ENCODE results near the gene GBF1. TPM values are rescaled to one million over a fixed set of nuclear protein-coding genes. Genes with fewer than 3 reads are reported as not detected.
A peak's percentile ranks its signal among the peaks of the same experiment; 100 is the strongest.

The GBF1 gene
- total and polyA plus RNA-seq, 2 of the 13 experiments (the other 11 are each of a cell fraction or from before 2014, with no cell fraction given): 17.1 to 21.9 TPM

DNA sequence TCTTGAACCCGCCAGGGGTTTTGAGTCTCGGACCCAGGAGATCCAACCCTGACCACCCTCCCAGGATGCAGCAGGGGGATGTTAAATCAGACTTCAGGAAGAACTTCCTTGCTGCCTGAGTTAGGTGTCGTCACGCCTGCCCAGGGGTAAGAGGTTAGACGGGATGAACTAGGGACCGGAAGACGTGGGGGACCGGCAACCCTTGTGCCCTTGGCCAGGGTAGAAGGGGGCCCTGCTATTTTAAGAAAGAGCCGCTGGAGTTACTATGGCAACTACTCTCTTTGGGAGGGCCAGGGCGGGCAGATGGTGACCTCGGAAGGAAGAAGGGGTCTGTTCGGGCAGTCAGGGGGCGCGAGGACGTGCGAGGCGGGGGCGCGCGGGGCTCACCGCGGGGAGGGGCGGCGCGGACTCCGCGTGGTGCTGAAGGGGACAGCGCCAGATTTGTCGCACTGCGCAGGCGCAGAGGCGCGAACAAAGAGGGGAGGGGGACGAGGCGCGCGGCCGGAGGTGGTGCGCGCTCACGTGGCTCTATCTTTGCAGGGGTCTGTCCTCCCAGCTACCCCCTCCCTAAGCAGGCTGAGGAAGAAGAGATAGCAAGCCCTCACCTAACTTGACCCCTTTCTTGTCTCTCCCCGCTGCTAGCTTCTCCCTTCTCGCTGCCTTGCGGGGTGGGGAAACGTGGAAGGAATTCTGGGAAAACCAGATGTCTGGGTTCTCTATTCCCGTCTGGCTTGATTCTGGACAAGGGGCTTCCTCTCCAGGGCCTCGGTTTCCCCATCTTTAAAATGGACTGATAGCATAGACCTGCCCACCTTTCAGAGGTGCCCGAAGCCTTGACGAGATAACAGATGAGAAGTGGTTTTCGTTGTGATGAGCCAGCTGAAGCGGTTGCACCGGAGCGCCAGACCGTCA is 174.2 kb downstream of the GBF1 start (continued):
- TF ChIP-seq SOX13 (IDR thresholded peaks at IDR 0.05) (no peak), SOX13 (CRISPR knock-in tag; conservative IDR thresholded peaks at IDR 0.05 in 1 of 2, IDR thresholded peaks at IDR 0.05 in 1 of 2) (no peak), ZNF891 (CRISPR knock-in tag; IDR thresholded peaks at IDR 0.05) (no peak; the same call in 1 of the 2 replicates), HOXA9 (CRISPR knock-in tag; IDR thresholded peaks at IDR 0.05; ENCODE audit: borderline replicate concordance) (no peak), ATF7 (IDR thresholded peaks at IDR 0.05) (no peak), ATF7 (CRISPR knock-in tag; IDR thresholded peaks at IDR 0.05) (no peak), ATF7-NPFF (CRISPR knock-in tag; IDR thresholded peaks at IDR 0.05; ENCODE audit: low read depth) (peak; percentile 67; the same call in 1 of the 2 replicates), NCOA5 (CRISPR knock-in tag; IDR thresholded peaks at IDR 0.05) (no peak), SALL2 (CRISPR knock-in tag; IDR thresholded peaks at IDR 0.05) (peak; percentile 78), WIZ (CRISPR knock-in tag; IDR thresholded peaks at IDR 0.05) (peak; percentile 76), ZFP36L2 (CRISPR knock-in tag; IDR thresholded peaks at IDR 0.05) (no peak), ZNF136 (CRISPR knock-in tag; IDR thresholded peaks at IDR 0.05; ENCODE audit: low read depth) (no peak), ZC3H4 (CRISPR knock-in tag; IDR thresholded peaks at IDR 0.05; ENCODE audit: borderline replicate concordance) (no peak), REPIN1 (CRISPR knock-in tag; IDR thresholded peaks at IDR 0.05; ENCODE audit: borderline replicate concordance, low read depth) (peak; percentile 48; the same call in 1 of the 2 replicates), ZNF772 (CRISPR knock-in tag; IDR thresholded peaks at IDR 0.05) (peak; percentile 84), ZNF776 (CRISPR knock-in tag; IDR thresholded peaks at IDR 0.05) (peak; percentile 67; the same call in 1 of the 2 replicates), NFYB (CRISPR knock-in tag; IDR thresholded peaks at IDR 0.05) (no peak), FOXA1 (IDR thresholded peaks at IDR 0.05) (no peak), FOXA1 (CRISPR knock-in tag; IDR thresholded peaks at IDR 0.05) (no peak), ZNF652 (CRISPR knock-in tag; IDR thresholded peaks at IDR 0.05; ENCODE audit: borderline replicate concordance, low read depth) (no peak), MATR3 (CRISPR knock-in tag; IDR thresholded peaks at IDR 0.05) (no peak), ZNF543 (CRISPR knock-in tag; IDR thresholded peaks at IDR 0.05) (no peak), BHLHE40 (IDR thresholded peaks at IDR 0.05; ENCODE audit: low read length) (no peak), SIN3B (IDR thresholded peaks at IDR 0.05; ENCODE audit: low read length) (no peak), JUND (CRISPR knock-in tag; IDR thresholded peaks at IDR 0.05) (no peak), ZNF850 (CRISPR knock-in tag; conservative IDR thresholded peaks at IDR 0.05) (no peak), ZNF703 (CRISPR knock-in tag; IDR thresholded peaks at IDR 0.05; ENCODE audit: borderline replicate concordance) (no peak), GATAD2A (CRISPR knock-in tag; IDR thresholded peaks at IDR 0.05) (no peak), KLF6 (CRISPR knock-in tag; IDR thresholded peaks at IDR 0.05) (no peak), NFE2L2 (IDR thresholded peaks at IDR 0.05; ENCODE audit: low read length) (no peak)
- TF ChIP-seq, protein P1, sequence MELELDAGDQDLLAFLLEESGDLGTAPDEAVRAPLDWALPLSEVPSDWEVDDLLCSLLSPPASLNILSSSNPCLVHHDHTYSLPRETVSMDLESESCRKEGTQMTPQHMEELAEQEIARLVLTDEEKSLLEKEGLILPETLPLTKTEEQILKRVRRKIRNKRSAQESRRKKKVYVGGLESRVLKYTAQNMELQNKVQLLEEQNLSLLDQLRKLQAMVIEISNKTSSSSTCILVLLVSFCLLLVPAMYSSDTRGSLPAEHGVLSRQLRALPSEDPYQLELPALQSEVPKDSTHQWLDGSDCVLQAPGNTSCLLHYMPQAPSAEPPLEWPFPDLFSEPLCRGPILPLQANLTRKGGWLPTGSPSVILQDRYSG (CRISPR knock-in tag; IDR thresholded peaks at IDR 0.05): peak; percentile 80; the same call in 1 of the 2 replicates
- TF ChIP-seq, protein P2, sequence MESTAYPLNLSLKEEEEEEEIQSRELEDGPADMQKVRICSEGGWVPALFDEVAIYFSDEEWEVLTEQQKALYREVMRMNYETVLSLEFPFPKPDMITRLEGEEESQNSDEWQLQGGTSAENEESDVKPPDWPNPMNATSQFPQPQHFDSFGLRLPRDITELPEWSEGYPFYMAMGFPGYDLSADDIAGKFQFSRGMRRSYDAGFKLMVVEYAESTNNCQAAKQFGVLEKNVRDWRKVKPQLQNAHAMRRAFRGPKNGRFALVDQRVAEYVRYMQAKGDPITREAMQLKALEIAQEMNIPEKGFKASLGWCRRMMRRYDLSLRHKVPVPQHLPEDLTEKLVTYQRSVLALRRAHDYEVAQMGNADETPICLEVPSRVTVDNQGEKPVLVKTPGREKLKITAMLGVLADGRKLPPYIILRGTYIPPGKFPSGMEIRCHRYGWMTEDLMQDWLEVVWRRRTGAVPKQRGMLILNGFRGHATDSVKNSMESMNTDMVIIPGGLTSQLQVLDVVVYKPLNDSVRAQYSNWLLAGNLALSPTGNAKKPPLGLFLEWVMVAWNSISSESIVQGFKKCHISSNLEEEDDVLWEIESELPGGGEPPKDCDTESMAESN (CRISPR knock-in tag; conservative IDR thresholded peaks at IDR 0.05): peak; percentile 78; the same call in 1 of the 2 replicates
